ENCODE results near the gene DENND2A.

- TF ChIP-seq CTCF (IDR thresholded peaks at IDR 0.05): no peak
- no peak for TF ChIP-seq POLR2A (IDR thresholded peaks at IDR 0.05)
- no peak for TF ChIP-seq POLR2AphosphoS5 (IDR thresholded peaks at IDR 0.05)
These were observed 33.2 kb upstream of the DENND2A start for GRCh38 chr7:140673774-140674155.
